PC-3 (cell line): ENCODE measurements around the gene CMTM8. TPM values are rescaled to one million over a fixed set of nuclear protein-coding genes. Genes with fewer than 3 reads are reported as not detected.

Experiments
- ATAC-seq: fragments of 200-7000 bp; cut with Tn5 transposase; 2 replicates; pipeline ENCODE4 v1.9.1; 2020; ENCODE audit warnings: mild to moderate bottlenecking, moderate library complexity
- BruUV-seq: library from RNA; stranded (reverse); fragments of 400-500 nt; replicated peaks from 2 replicates; lab custom pipeline; 2021; lab: Mats Ljungman, UMichigan
- CTCF ChIA-PET: fragments of 300-600 bp; sonication (Branson Sonifier 250); formaldehyde crosslinking; loops from one replicate; lab custom pipeline; 2022; ENCODE audit warnings: antibody characterized with exemption; lab: Charles Lee
- POLR2A ChIA-PET: fragments of 300-600 bp; sonication (Branson Sonifier 250); formaldehyde crosslinking; loops from one replicate; lab custom pipeline; 2022; ENCODE audit warnings: antibody characterized with exemption; ENCODE audit not compliant: unreplicated experiment; lab: Charles Lee
- DNase-seq: peaks from one replicate; pipeline ENCODE4 v3.0.0-alpha.2; 2015
- H2AFZ ChIP-seq: fragments of 300-600 bp; sonication (generic); 2 replicates; pipeline ENCODE4 v1.6.0; 2016; ENCODE audit warnings: antibody characterized with exemption, low read length
- H3F3A ChIP-seq: fragments of 300-600 bp; sonication (generic); one replicate; pipeline ENCODE4 v1.6.0; 2017; ENCODE audit warnings: antibody characterized with exemption, low read length, control low read depth, mild to moderate bottlenecking; ENCODE audit not compliant: unreplicated experiment
- H3K27ac ChIP-seq: fragments of 300-600 bp; sonication (generic); 2 replicates; pipeline ENCODE4 v1.5.1; 2016; ENCODE audit warnings: mild to moderate bottlenecking, low read length
- H3K27me3 ChIP-seq: fragments of 300-600 bp; sonication (generic); 2 replicates; pipeline ENCODE4 v1.6.1; 2016; ENCODE audit warnings: low read length, mixed read lengths
- H3K36me3 ChIP-seq: fragments of 300-600 bp; sonication (generic); 2 replicates; pipeline ENCODE4 v1.6.1; 2016; ENCODE audit warnings: low read depth, mixed run types, low read length, mixed read lengths
- H3K4me1 ChIP-seq: fragments of 300-600 bp; sonication (generic); 2 replicates; pipeline ENCODE4 v1.5.1; 2016; ENCODE audit warnings: low read length; ENCODE audit not compliant: insufficient read depth
- H3K4me2 ChIP-seq: fragments of 300-600 bp; sonication (generic); 2 replicates; pipeline ENCODE4 v1.6.0; 2016; ENCODE audit warnings: low read length
- H3K4me3 ChIP-seq: fragments of 300-600 bp; sonication (generic); 2 replicates; pipeline ENCODE4 v1.5.1; 2016; ENCODE audit warnings: mild to moderate bottlenecking, low read length, mixed read lengths
- H3K79me2 ChIP-seq: fragments of 300-600 bp; sonication (generic); 2 replicates; pipeline ENCODE4 v1.6.1; 2017; ENCODE audit warnings: low read length, mixed read lengths
- H3K9ac ChIP-seq: fragments of 300-600 bp; sonication (generic); 2 replicates; pipeline ENCODE4 v1.6.0; 2016; ENCODE audit warnings: mild to moderate bottlenecking, low read length
- H3K9me2 ChIP-seq: fragments of 300-600 bp; sonication (generic); replicated peaks from 2 replicates; pipeline ENCODE4 v1.6.1; 2016; ENCODE audit warnings: mixed run types, low read length, mixed read lengths
- H3K9me3 ChIP-seq: fragments of 300-600 bp; sonication (generic); 2 replicates; pipeline ENCODE4 v1.6.1; 2016; ENCODE audit warnings: low read length, mixed read lengths
- H4K20me1 ChIP-seq: fragments of 300-600 bp; sonication (generic); 2 replicates; pipeline ENCODE4 v1.6.1; 2016; ENCODE audit warnings: low read length, mixed read lengths
- CTCF ChIP-seq: fragments of 300-600 bp; sonication (generic); conservative IDR thresholded peaks from 2 replicates; pipeline ENCODE4 v1.5.1; 2017; ENCODE audit warnings: antibody characterized with exemption, low read depth, mild to moderate bottlenecking, low read length
- EZH2 ChIP-seq: fragments of 300-600 bp; sonication (generic); IDR thresholded peaks from one replicate; pipeline ENCODE4 v1.6.1; 2017; ENCODE audit warnings: antibody characterized with exemption, mild to moderate bottlenecking, low read length; ENCODE audit not compliant: unreplicated experiment
- EZH2phosphoT487 ChIP-seq: fragments of 300-600 bp; sonication (generic); IDR thresholded peaks from 2 replicates; pipeline ENCODE4 v1.6.1; 2018; ENCODE audit warnings: mild to moderate bottlenecking, antibody characterized with exemption, low read length, borderline replicate concordance
- intact Hi-C: fragments of 100-400 bp; cut with micrococcal nuclease; formaldehyde crosslinking; loops from 2 replicates; pipeline ENCODE4 v1.9.0; 2023
- total RNA-seq: library from RNA; depleted of rRNA; stranded (reverse); fragments of >200 nt; gene quantifications from 2 replicates; pipeline ENCODE4 v1.2.3, GENCODE V29; 2014

CMTM8 gene
- total RNA-seq, 1 experiment from 2014 or later: 5.2 TPM

GRCh38 chr3:32310918-32311839 is 72.7 kb downstream of the CMTM8 start:
- TF ChIP-seq EZH2phosphoT487: no peak
- TF ChIP-seq EZH2: no peak
- TF ChIP-seq CTCF: no peak
- Histone ChIP-seq H3K36me3 (no peaks in the 10 kb centered on the region), H3K4me2 (no peak overlapping the region), H3F3A (no peaks in the 10 kb centered on the region), H3K9ac (no peak overlapping the region), H3K9me3 (no peaks in the 10 kb centered on the region), H2AFZ (no peak overlapping the region), H3K4me3 (no peak overlapping the region), H3K27me3 (no peaks in the 10 kb centered on the region), H3K27ac (no peak overlapping the region), H3K4me1 (peaks cover 16% of the 10 kb centered on the region), H3K9me2 (no peaks in the 10 kb centered on the region), H4K20me1 (no peaks in the 10 kb centered on the region), H3K79me2 (no peaks in the 10 kb centered on the region)
- POLR2A ChIA-PET: interaction anchor here (0.5 to 0.6 kb wide), 2 partner anchors 72 to 203 kb away, joined by 3 to 8 read pairs; partner anchors contain the start of gene CMTM8
- no peak for ATAC-seq
- no peak for DNase-seq
- no TSS peak for BruUV-seq
- CTCF ChIA-PET: no interaction called here
- intact Hi-C loops: no loop called here

GRCh38 chr3:32312251-32312650 is 73.8 kb downstream of the CMTM8 start:
- ATAC-seq (no peak), DNase-seq (no peak)
- no peak overlapping the region for H3K9ac ChIP-seq
- H3K4me3 ChIP-seq: no peak overlapping the region
- no peak overlapping the region for H2AFZ ChIP-seq
- no peaks in the 10 kb centered on the region for H4K20me1 ChIP-seq
- ChIA-PET CTCF (no interaction called here), POLR2A (no interaction called here)
- BruUV-seq: no TSS peak
- no peaks in the 10 kb centered on the region for H3K27me3 ChIP-seq
- no peaks in the 10 kb centered on the region for H3F3A ChIP-seq
- no peaks in the 10 kb centered on the region for H3K9me3 ChIP-seq
- H3K27ac ChIP-seq: no peak overlapping the region
- H3K9me2 ChIP-seq: no peaks in the 10 kb centered on the region
- H3K4me2 ChIP-seq: no peak overlapping the region
- no peak for TF ChIP-seq EZH2
- no peak for TF ChIP-seq CTCF
- TF ChIP-seq EZH2phosphoT487: no peak
- H3K4me1 ChIP-seq: peaks cover 16% of the 10 kb centered on the region
- intact Hi-C loops: no loop called here
- H3K79me2 ChIP-seq: no peaks in the 10 kb centered on the region
- H3K36me3 ChIP-seq: no peaks in the 10 kb centered on the region

- intact Hi-C loops: no loop called here
- CTCF ChIA-PET: no interaction called here
- Histone ChIP-seq H3K4me2 (peak overlapping the region; percentile 74), H3K9me2 (no peaks in the 10 kb centered on the region), H3F3A (no peaks in the 10 kb centered on the region), H3K9ac (no peak overlapping the region), H3K27me3 (no peaks in the 10 kb centered on the region), H3K79me2 (no peaks in the 10 kb centered on the region), H4K20me1 (no peaks in the 10 kb centered on the region), H3K4me3 (no peak overlapping the region), H3K36me3 (no peaks in the 10 kb centered on the region), H3K4me1 (peaks cover 16% of the 10 kb centered on the region), H3K9me3 (no peaks in the 10 kb centered on the region), H3K27ac (0 out of 2 replicates have a peak overlapping the region, but pooled peaks have one; percentile 13), H2AFZ (no peak overlapping the region)
- DNase-seq (no peak), ATAC-seq (no peak)
- BruUV-seq: no TSS peak
- TF ChIP-seq CTCF (no peak), EZH2 (no peak), EZH2phosphoT487 (no peak)
- POLR2A ChIA-PET: no interaction called here
These were observed 74.7 kb downstream of the CMTM8 start for GRCh38 chr3:32313169-32313568.
